Measurements from ENCODE around the gene SDCCAG8. TPM values are rescaled to one million over a fixed set of nuclear protein-coding genes. Genes with fewer than 3 reads are reported as not detected.

The SDCCAG8 gene
- total and polyA plus RNA-seq, 2 donors from 2014 or later = 29.6 to 53.2 TPM

DNA sequence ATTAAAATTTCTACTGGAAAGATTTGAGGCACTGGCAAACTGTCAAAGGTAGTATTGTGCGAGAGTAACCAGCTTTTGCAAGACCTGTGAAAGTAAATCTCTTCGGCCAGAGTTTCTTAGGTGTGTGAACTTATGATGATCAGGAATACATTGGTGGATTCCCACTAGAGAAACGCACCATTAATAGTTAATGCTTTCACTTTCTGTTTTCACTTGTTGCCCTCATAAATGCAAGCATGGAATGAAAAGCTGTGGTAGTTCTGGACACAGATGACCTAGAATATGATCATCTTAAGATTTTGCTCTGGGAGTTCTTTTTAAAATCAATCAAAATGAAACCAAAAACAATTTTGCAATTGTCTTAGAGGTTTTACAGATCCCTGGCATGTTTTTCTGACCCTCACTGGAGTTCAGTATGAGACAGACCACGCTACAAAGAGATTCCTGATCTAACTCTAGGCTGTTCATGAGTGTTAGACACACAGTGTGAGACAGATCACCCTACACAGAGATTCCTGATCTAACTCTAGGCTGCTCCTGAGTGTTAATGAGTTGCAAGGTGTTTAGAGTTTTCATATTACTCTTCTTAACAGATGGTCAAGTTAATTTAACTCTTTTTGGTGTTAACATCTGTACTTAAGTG is 98.8 kb downstream of the SDCCAG8 start:
- peaks cover 0 to 5% (median 0%) of the 10 kb centered on the region in 3 donors for H3K36me3 ChIP-seq (ENCODE audit: control insufficient read depth in 2 of 3, insufficient read depth in 3 of 3, low read length in 3 of 3)
- peak overlapping the region in 1 of 3 donors; percentile 36 for H3K9ac ChIP-seq (ENCODE audit: low read length in 3 of 3)
- H3K4me1 ChIP-seq (ENCODE audit: control insufficient read depth in 2 of 3, insufficient read depth in 2 of 3, low read depth in 1 of 3, low read length in 3 of 3) = no peaks in the 10 kb centered on the region
- no peaks in the 10 kb centered on the region for H3K9me3 ChIP-seq (ENCODE audit: control insufficient read depth in 2 of 3, insufficient read depth in 1 of 3, low read length in 3 of 3)
- FAIRE-seq (no peak), DNase-seq (no peak)
- intact Hi-C loops (cut with DNase I) = loop anchor here (10.0 kb wide), 1 partner anchor 920 kb away; no protein-coding TSS in a partner anchor
- TF ChIP-seq, protein P1, sequence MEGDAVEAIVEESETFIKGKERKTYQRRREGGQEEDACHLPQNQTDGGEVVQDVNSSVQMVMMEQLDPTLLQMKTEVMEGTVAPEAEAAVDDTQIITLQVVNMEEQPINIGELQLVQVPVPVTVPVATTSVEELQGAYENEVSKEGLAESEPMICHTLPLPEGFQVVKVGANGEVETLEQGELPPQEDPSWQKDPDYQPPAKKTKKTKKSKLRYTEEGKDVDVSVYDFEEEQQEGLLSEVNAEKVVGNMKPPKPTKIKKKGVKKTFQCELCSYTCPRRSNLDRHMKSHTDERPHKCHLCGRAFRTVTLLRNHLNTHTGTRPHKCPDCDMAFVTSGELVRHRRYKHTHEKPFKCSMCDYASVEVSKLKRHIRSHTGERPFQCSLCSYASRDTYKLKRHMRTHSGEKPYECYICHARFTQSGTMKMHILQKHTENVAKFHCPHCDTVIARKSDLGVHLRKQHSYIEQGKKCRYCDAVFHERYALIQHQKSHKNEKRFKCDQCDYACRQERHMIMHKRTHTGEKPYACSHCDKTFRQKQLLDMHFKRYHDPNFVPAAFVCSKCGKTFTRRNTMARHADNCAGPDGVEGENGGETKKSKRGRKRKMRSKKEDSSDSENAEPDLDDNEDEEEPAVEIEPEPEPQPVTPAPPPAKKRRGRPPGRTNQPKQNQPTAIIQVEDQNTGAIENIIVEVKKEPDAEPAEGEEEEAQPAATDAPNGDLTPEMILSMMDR (IDR thresholded peaks at IDR 0.05; ENCODE audit: borderline replicate concordance, extremely low read depth, insufficient read depth) = no peak
- H3K27me3 ChIP-seq (ENCODE audit: control insufficient read depth, insufficient read depth, low read length) = no peaks in the 10 kb centered on the region
- H3K4me3 ChIP-seq (ENCODE audit: low read length in 3 of 3) = peak overlapping the region in 2 of 3 donors; percentile 47 to 55
- no peak overlapping the region for H3K27ac ChIP-seq (ENCODE audit: low read depth in 2 of 2, low read length in 2 of 2)

DNA sequence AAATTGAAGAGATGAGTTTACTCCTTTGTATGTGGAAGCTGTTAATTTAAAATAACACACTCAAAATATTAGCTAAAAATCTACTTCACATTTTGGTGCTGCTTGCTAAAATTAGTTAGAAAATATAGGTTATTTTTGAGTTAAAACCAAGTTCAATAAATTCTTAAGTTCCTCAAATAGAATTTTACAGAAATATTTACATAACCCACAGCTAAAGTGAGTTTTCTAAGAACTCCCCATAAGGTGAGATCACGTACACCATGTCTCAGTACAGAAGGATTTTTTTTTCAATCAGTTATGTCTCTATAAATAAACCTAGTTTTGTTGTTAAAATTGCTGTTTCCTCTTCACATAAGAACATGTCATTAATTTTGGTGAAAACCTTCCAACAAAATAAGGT is 108.0 kb downstream of the SDCCAG8 start:
- FAIRE-seq = no peak
- no peaks in the 10 kb centered on the region for H3K9me3 ChIP-seq (ENCODE audit: control insufficient read depth in 2 of 3, insufficient read depth in 1 of 3, low read length in 3 of 3)
- H3K27ac ChIP-seq (ENCODE audit: low read depth in 2 of 2, low read length in 2 of 2) = no peak overlapping the region
- peaks cover 0 to 4% (median 0%) of the 10 kb centered on the region in 3 donors for H3K36me3 ChIP-seq (ENCODE audit: control insufficient read depth in 2 of 3, insufficient read depth in 3 of 3, low read length in 3 of 3)
- H3K4me1 ChIP-seq (ENCODE audit: control insufficient read depth in 2 of 3, insufficient read depth in 2 of 3, low read depth in 1 of 3, low read length in 3 of 3) = no peaks in the 10 kb centered on the region
- TF ChIP-seq, protein P1 (IDR thresholded peaks at IDR 0.05; ENCODE audit: borderline replicate concordance, extremely low read depth, insufficient read depth) = no peak
- no peak overlapping the region for H3K4me3 ChIP-seq (ENCODE audit: low read length in 3 of 3)
- DNase-seq = no peak
- H3K9ac ChIP-seq (ENCODE audit: low read length in 3 of 3) = no peak overlapping the region
- H3K27me3 ChIP-seq (ENCODE audit: control insufficient read depth, insufficient read depth, low read length) = no peaks in the 10 kb centered on the region
- intact Hi-C loops (cut with DNase I) = no loop called here

DNA sequence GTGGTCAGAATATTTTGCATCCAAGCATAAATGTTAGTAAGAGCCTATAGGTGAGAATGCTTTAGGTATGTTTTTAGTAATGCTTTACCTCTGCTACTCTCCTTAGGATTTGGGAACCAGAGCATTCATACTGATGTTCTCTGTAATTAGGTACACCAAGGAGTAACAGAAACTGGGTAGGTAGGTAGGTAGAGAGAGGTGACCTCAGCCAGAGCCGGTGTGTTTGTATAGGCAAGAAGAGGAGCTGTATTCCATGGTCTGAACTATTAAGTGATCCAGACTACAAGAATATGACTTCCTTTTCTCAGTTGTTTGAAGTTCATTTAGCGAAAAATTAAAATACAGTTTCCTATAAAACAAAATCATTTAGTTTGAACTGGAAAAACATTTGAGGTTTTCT is 108.5 kb downstream of the SDCCAG8 start:
- DNase-seq = no peak
- TF ChIP-seq, protein P1 (IDR thresholded peaks at IDR 0.05; ENCODE audit: borderline replicate concordance, extremely low read depth, insufficient read depth) = no peak
- H3K4me3 ChIP-seq (ENCODE audit: low read length in 3 of 3) = no peak overlapping the region
- H3K9me3 ChIP-seq (ENCODE audit: control insufficient read depth in 2 of 3, insufficient read depth in 1 of 3, low read length in 3 of 3) = no peaks in the 10 kb centered on the region
- H3K36me3 ChIP-seq (ENCODE audit: control insufficient read depth in 2 of 3, insufficient read depth in 3 of 3, low read length in 3 of 3) = peaks cover 0 to 4% (median 0%) of the 10 kb centered on the region in 3 donors
- no peak for FAIRE-seq
- H3K4me1 ChIP-seq (ENCODE audit: control insufficient read depth in 2 of 3, insufficient read depth in 2 of 3, low read depth in 1 of 3, low read length in 3 of 3) = no peaks in the 10 kb centered on the region
- no peak overlapping the region for H3K27ac ChIP-seq (ENCODE audit: low read depth in 2 of 2, low read length in 2 of 2)
- intact Hi-C loops (cut with DNase I) = no loop called here
- H3K9ac ChIP-seq (ENCODE audit: low read length in 3 of 3) = no peak overlapping the region
- no peaks in the 10 kb centered on the region for H3K27me3 ChIP-seq (ENCODE audit: control insufficient read depth, insufficient read depth, low read length)

All from kidney (tissue), 14 donors.